OCI-LY1 (cell line): ENCODE data around the gene CBLL1.

Experiments used
- H2AFZ ChIP-seq: fragments of 200-600 bp; sonication (generic), shearing (Covaris generic); 2 replicates; pipeline ENCODE4 v1.6.0; 2014; ENCODE audit warnings: antibody characterized with exemption, mild to moderate bottlenecking, low read length
- H3F3A ChIP-seq: fragments of 200-600 bp; sonication (generic), shearing (Covaris generic); 2 replicates; pipeline ENCODE4 v1.6.0; 2014; ENCODE audit warnings: mild to moderate bottlenecking, antibody characterized with exemption, low read length, moderate library complexity; ENCODE audit not compliant: insufficient read depth
- H3K27ac ChIP-seq: fragments of 200-600 bp; sonication (generic); 2 replicates; pipeline ENCODE4 v1.5.1; 2014; ENCODE audit warnings: low read length, mixed run types, mild to moderate bottlenecking, low read depth; ENCODE audit not compliant: poor library complexity, severe bottlenecking
- H3K27me3 ChIP-seq: fragments of 200-600 bp; sonication (generic); 2 replicates; pipeline ENCODE4 v1.6.0; 2014; ENCODE audit warnings: antibody characterized with exemption, mild to moderate bottlenecking, low read length, moderate library complexity; ENCODE audit not compliant: insufficient read depth
- H3K36me3 ChIP-seq: fragments of 200-600 bp; sonication (generic); 2 replicates; pipeline ENCODE4 v1.6.1; 2014; ENCODE audit warnings: mild to moderate bottlenecking, antibody characterized with exemption, low read length, moderate library complexity, mixed read lengths; ENCODE audit not compliant: insufficient read depth
- H3K4me1 ChIP-seq: fragments of 200-600 bp; sonication (generic); 2 replicates; pipeline ENCODE4 v1.5.1; 2014; ENCODE audit warnings: mild to moderate bottlenecking, low read length, moderate library complexity; ENCODE audit not compliant: insufficient read depth, severe bottlenecking
- H3K4me2 ChIP-seq: fragments of 200-600 bp; sonication (generic), shearing (Covaris generic); 2 replicates; pipeline ENCODE4 v1.6.1; 2014; ENCODE audit warnings: low read length
- H3K4me3 ChIP-seq: fragments of 200-600 bp; sonication (generic); 2 replicates; pipeline ENCODE4 v1.5.1; 2014; ENCODE audit warnings: low read length, low read depth, mild to moderate bottlenecking, mixed read lengths; ENCODE audit not compliant: poor library complexity, severe bottlenecking
- H3K79me2 ChIP-seq: fragments of 200-600 bp; shearing (Covaris generic); 2 replicates; pipeline ENCODE4 v1.6.1; 2016; ENCODE audit warnings: mixed run types, low read length, mixed read lengths; ENCODE audit not compliant: insufficient read depth
- H3K9ac ChIP-seq: fragments of 200-600 bp; sonication (generic), shearing (Covaris generic); 2 replicates; pipeline ENCODE4 v1.6.1; 2014; ENCODE audit warnings: mild to moderate bottlenecking, low read length, mixed read lengths
- H3K9me2 ChIP-seq: fragments of 200-600 bp; sonication (generic), shearing (Covaris generic); 2 replicates; pipeline ENCODE4 v1.6.1; 2014; ENCODE audit warnings: low read depth, mild to moderate bottlenecking, low read length, mixed read lengths
- H3K9me3 ChIP-seq: fragments of 200-600 bp; shearing (Covaris generic); 2 replicates; pipeline ENCODE4 v1.6.1; 2014; ENCODE audit warnings: low read length, mixed read lengths
- H4K20me1 ChIP-seq: fragments of 200-600 bp; sonication (generic), shearing (Covaris generic); 2 replicates; pipeline ENCODE4 v1.6.0; 2016; ENCODE audit warnings: mild to moderate bottlenecking, low read length; ENCODE audit not compliant: insufficient read depth
- EZH2 ChIP-seq: fragments of 200-600 bp; sonication (generic), shearing (Covaris generic); IDR thresholded peaks from 2 replicates; pipeline ENCODE4 v1.8.0; 2017; ENCODE audit warnings: borderline replicate concordance, mixed run types, mild to moderate bottlenecking, antibody characterized with exemption, low read length, moderate library complexity, mixed read lengths
- TF ChIP-seq, protein P1 (sequence below): fragments of 200-600 bp; sonication (generic), shearing (Covaris generic); IDR thresholded peaks from 2 replicates; pipeline ENCODE4 v1.5.1; 2017; ENCODE audit warnings: mild to moderate bottlenecking, antibody characterized with exemption, low read length, moderate library complexity, mixed read lengths

The CBLL1 gene

DNA sequence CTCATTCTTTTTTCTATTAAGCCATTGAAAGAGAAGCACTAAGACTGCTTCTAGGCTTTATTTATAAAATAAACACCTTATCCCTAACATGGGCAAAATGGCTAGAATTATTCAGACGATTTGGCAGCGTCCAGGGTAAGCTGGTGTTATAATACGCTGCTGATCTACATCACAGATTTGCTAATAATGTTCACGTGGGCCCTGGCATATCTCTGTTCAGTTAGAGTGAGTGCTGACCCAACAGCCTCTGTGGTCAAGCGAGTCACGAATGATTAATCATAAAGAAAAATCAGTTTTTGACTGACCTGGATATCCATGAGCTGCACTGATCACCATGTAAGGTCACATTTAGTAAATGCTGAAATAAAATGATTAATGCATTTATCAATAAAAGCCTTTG, 28.4 kb upstream of the CBLL1 start:
- Histone ChIP-seq H3F3A (no peaks in the 10 kb centered on the region), H4K20me1 (no peaks in the 10 kb centered on the region), H3K9ac (no peak overlapping the region), H3K36me3 (no peaks in the 10 kb centered on the region), H3K27me3 (no peaks in the 10 kb centered on the region), H3K4me2 (no peak overlapping the region), H3K79me2 (no peaks in the 10 kb centered on the region), H3K4me1 (no peaks in the 10 kb centered on the region), H3K4me3 (no peak overlapping the region), H3K9me2 (no peaks in the 10 kb centered on the region), H3K27ac (no peak overlapping the region), H2AFZ (no peak overlapping the region), H3K9me3 (no peaks in the 10 kb centered on the region)
- TF ChIP-seq, protein P1, sequence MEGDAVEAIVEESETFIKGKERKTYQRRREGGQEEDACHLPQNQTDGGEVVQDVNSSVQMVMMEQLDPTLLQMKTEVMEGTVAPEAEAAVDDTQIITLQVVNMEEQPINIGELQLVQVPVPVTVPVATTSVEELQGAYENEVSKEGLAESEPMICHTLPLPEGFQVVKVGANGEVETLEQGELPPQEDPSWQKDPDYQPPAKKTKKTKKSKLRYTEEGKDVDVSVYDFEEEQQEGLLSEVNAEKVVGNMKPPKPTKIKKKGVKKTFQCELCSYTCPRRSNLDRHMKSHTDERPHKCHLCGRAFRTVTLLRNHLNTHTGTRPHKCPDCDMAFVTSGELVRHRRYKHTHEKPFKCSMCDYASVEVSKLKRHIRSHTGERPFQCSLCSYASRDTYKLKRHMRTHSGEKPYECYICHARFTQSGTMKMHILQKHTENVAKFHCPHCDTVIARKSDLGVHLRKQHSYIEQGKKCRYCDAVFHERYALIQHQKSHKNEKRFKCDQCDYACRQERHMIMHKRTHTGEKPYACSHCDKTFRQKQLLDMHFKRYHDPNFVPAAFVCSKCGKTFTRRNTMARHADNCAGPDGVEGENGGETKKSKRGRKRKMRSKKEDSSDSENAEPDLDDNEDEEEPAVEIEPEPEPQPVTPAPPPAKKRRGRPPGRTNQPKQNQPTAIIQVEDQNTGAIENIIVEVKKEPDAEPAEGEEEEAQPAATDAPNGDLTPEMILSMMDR, result no peak
- no peak for TF ChIP-seq EZH2

DNA sequence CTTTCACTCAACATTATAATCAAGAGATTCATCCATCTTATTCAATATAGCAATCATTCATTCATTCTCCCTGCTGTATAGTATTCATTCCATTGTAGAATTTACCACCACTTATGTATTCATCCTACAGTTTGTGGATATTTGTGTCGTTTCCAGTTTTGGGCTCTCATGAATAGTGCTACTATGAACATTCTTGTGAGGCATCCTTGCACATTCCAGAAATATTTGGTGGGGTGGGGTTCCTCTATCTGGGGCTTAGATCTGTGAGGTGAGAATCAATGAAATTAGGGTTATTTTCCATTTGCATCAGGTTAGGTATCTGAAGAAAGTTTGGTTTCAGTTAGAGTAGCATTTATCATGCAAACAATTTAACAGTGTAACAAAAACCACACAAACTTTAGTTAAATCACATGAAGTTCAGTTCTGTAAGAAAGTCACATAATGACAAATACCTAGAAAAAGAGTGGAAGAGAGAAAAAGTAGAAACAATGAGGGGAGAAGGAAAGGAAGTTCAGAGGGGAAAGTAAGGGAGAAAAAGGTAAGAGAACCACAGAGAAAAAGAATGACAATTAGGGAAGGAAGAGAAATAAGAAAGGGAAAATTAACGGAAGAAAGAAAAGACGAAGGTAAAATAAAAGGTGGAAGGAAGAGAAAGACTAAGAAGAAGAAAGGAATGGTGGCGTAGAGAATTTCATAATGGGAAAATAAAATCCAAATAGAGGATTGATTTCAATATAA, 25.3 kb upstream of the CBLL1 start:
- TF ChIP-seq, protein P1, result no peak
- no peak for TF ChIP-seq EZH2
- Histone ChIP-seq H3K9me2 (no peaks in the 10 kb centered on the region), H3K9ac (no peak overlapping the region), H3K9me3 (no peaks in the 10 kb centered on the region), H3K4me3 (no peak overlapping the region), H3K79me2 (no peaks in the 10 kb centered on the region), H3K36me3 (no peaks in the 10 kb centered on the region), H2AFZ (no peak overlapping the region), H3K27me3 (no peaks in the 10 kb centered on the region), H3K4me1 (no peaks in the 10 kb centered on the region), H3K4me2 (no peak overlapping the region), H3F3A (no peaks in the 10 kb centered on the region), H3K27ac (no peak overlapping the region), H4K20me1 (no peaks in the 10 kb centered on the region)

DNA sequence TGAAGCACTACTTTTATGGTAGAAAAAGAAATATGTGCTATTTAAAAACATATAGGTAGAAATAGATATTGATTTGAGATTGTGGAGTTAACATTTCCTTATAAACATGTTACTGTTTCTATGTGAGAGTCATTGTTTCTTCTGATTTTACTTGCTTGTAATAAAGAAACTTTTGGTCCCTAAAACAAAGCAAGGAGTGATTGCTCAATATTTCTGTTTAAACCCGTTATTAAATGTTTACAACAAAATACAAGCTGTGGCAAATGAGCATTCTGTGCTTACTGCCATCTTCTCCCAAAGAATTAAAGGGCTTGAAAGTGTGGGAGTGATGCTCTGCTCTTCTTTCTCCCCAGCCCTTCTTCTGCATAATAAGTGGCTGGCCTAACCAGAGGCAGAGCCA, 22.7 kb upstream of the CBLL1 start:
- Histone ChIP-seq H3K79me2 (no peaks in the 10 kb centered on the region), H4K20me1 (no peaks in the 10 kb centered on the region), H3K27ac (no peak overlapping the region), H3K27me3 (no peaks in the 10 kb centered on the region), H3K36me3 (no peaks in the 10 kb centered on the region), H3K9ac (no peak overlapping the region), H3K9me3 (no peaks in the 10 kb centered on the region), H3K4me3 (no peak overlapping the region), H2AFZ (no peak overlapping the region), H3K4me2 (no peak overlapping the region), H3K9me2 (no peaks in the 10 kb centered on the region), H3K4me1 (no peaks in the 10 kb centered on the region), H3F3A (no peaks in the 10 kb centered on the region)
- TF ChIP-seq, protein P1, result no peak
- no peak for TF ChIP-seq EZH2
